ENCODE results near the gene SLC17A7.
A peak's percentile ranks its signal among the peaks of the same experiment; 100 is the strongest.

SLC17A7 gene

GRCh38 chr19:49487277-49488045 lies 46.1 kb upstream of the SLC17A7 start, which contains the start of gene RPL13A:
RPL13A (plus strand) TSS chr19:49487608; CDS start chr19:49487630, 22 bp downstream.
- TF ChIP-seq TAF1 (IDR thresholded peaks at IDR 0.05; ENCODE audit: borderline replicate concordance, insufficient read depth, low read length) (peak; percentile 100), POLR2AphosphoS5 (IDR thresholded peaks at IDR 0.05; ENCODE audit: low read depth, low read length) (peak; percentile 100), FOXP2 (optimal IDR thresholded peaks at IDR 0.05; ENCODE audit: borderline replicate concordance, extremely low read depth, extremely low read length, insufficient read depth) (no peak), SIN3A (IDR thresholded peaks at IDR 0.05; ENCODE audit: borderline replicate concordance, insufficient read depth, low read length) (peak; percentile 97), REST (IDR thresholded peaks at IDR 0.05; ENCODE audit: insufficient read depth in 1 of 2, low read depth in 2 of 2, low read length in 2 of 2) (peak in 1 of 2 experiments; percentile 85; a peak in 2 of 4 replicates)

GRCh38 chr19:49486710-49487276 lies 45.5 kb upstream of the SLC17A7 start:
- TF ChIP-seq TAF1 (IDR thresholded peaks at IDR 0.05; ENCODE audit: borderline replicate concordance, insufficient read depth, low read length) (no peak), REST (IDR thresholded peaks at IDR 0.05; ENCODE audit: insufficient read depth in 1 of 2, low read depth in 2 of 2, low read length in 2 of 2) (no peak), SIN3A (IDR thresholded peaks at IDR 0.05; ENCODE audit: borderline replicate concordance, insufficient read depth, low read length) (no peak), FOXP2 (optimal IDR thresholded peaks at IDR 0.05; ENCODE audit: borderline replicate concordance, extremely low read depth, extremely low read length, insufficient read depth) (no peak), POLR2AphosphoS5 (IDR thresholded peaks at IDR 0.05; ENCODE audit: low read depth, low read length) (no peak)

GRCh38 chr19:49486232-49486631 lies 44.9 kb upstream of the SLC17A7 start:
- TF ChIP-seq SIN3A (IDR thresholded peaks at IDR 0.05; ENCODE audit: borderline replicate concordance, insufficient read depth, low read length), result no peak
- no peak for TF ChIP-seq FOXP2 (optimal IDR thresholded peaks at IDR 0.05; ENCODE audit: borderline replicate concordance, extremely low read depth, extremely low read length, insufficient read depth)
- no peak for TF ChIP-seq TAF1 (IDR thresholded peaks at IDR 0.05; ENCODE audit: borderline replicate concordance, insufficient read depth, low read length)
- TF ChIP-seq POLR2AphosphoS5 (IDR thresholded peaks at IDR 0.05; ENCODE audit: low read depth, low read length), result no peak
- TF ChIP-seq REST (IDR thresholded peaks at IDR 0.05; ENCODE audit: insufficient read depth in 1 of 2, low read depth in 2 of 2, low read length in 2 of 2), result no peak

- TF ChIP-seq POLR2AphosphoS5 (IDR thresholded peaks at IDR 0.05; ENCODE audit: low read depth, low read length), result no peak
- TF ChIP-seq SIN3A (IDR thresholded peaks at IDR 0.05; ENCODE audit: borderline replicate concordance, insufficient read depth, low read length), result no peak
- no peak for TF ChIP-seq FOXP2 (optimal IDR thresholded peaks at IDR 0.05; ENCODE audit: borderline replicate concordance, extremely low read depth, extremely low read length, insufficient read depth)
- no peak for TF ChIP-seq REST (IDR thresholded peaks at IDR 0.05; ENCODE audit: insufficient read depth in 1 of 2, low read depth in 2 of 2, low read length in 2 of 2)
- no peak for TF ChIP-seq TAF1 (IDR thresholded peaks at IDR 0.05; ENCODE audit: borderline replicate concordance, insufficient read depth, low read length)
Observed at GRCh38 chr19:49481020-49481683, 39.8 kb upstream of the SLC17A7 start.

All from PFSK-1 (cell line).